ENCODE data around the gene AGBL5.

The AGBL5 gene

DNA sequence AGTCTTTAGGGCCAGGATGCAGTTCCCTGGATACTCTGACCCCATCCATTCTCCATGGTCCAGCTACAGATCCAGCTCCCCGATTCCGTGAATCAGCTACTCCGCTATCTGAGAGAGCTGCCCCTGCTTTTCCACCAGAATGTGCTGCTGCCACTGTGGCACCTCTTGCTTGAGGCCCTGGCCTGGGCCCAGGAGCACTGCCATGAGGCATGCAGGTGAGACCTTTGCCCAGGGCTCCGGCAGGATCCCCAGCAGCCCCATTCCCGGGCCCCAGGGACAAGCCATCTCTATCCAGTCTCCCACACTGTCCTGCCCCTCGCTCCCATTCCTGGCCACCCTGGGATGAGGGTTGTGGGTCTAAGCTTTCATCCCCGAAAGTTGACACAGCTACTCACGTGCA lies 11.2 kb upstream of the AGBL5 start:
- H3K9me3 ChIP-seq (ENCODE audit: low read length): no peaks in the 10 kb centered on the region
- H3F3A ChIP-seq (ENCODE audit: insufficient read depth, low read length): no peaks in the 10 kb centered on the region
- TF ChIP-seq, protein P1, sequence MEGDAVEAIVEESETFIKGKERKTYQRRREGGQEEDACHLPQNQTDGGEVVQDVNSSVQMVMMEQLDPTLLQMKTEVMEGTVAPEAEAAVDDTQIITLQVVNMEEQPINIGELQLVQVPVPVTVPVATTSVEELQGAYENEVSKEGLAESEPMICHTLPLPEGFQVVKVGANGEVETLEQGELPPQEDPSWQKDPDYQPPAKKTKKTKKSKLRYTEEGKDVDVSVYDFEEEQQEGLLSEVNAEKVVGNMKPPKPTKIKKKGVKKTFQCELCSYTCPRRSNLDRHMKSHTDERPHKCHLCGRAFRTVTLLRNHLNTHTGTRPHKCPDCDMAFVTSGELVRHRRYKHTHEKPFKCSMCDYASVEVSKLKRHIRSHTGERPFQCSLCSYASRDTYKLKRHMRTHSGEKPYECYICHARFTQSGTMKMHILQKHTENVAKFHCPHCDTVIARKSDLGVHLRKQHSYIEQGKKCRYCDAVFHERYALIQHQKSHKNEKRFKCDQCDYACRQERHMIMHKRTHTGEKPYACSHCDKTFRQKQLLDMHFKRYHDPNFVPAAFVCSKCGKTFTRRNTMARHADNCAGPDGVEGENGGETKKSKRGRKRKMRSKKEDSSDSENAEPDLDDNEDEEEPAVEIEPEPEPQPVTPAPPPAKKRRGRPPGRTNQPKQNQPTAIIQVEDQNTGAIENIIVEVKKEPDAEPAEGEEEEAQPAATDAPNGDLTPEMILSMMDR (IDR thresholded peaks at IDR 0.05; ENCODE audit: low read length): no peak
- TF ChIP-seq EZH2 (IDR thresholded peaks at IDR 0.05; ENCODE audit: borderline replicate concordance, low read length): no peak
- H3K27me3 ChIP-seq (ENCODE audit: insufficient read depth, low read length): no peaks in the 10 kb centered on the region
- peaks cover 12% of the 10 kb centered on the region for H3K4me1 ChIP-seq (ENCODE audit: insufficient read depth, low read length, severe bottlenecking)
- no peak overlapping the region for H3K9ac ChIP-seq (ENCODE audit: low read length)
- H4K20me1 ChIP-seq (ENCODE audit: insufficient read depth, low read length): no peaks in the 10 kb centered on the region
- no peaks in the 10 kb centered on the region for H3K79me2 ChIP-seq (ENCODE audit: insufficient read depth, low read length)
- no peaks in the 10 kb centered on the region for H3K9me2 ChIP-seq (ENCODE audit: low read depth, low read length)
- H3K4me2 ChIP-seq (ENCODE audit: low read length): no peak overlapping the region
- no peak overlapping the region for H2AFZ ChIP-seq (ENCODE audit: low read length)
- no peak overlapping the region for H3K27ac ChIP-seq (ENCODE audit: low read depth, low read length, poor library complexity, severe bottlenecking)
- peaks cover 75% of the 10 kb centered on the region for H3K36me3 ChIP-seq (ENCODE audit: insufficient read depth, low read length)
- no peak overlapping the region for H3K4me3 ChIP-seq (ENCODE audit: low read depth, low read length, poor library complexity, severe bottlenecking)

DNA sequence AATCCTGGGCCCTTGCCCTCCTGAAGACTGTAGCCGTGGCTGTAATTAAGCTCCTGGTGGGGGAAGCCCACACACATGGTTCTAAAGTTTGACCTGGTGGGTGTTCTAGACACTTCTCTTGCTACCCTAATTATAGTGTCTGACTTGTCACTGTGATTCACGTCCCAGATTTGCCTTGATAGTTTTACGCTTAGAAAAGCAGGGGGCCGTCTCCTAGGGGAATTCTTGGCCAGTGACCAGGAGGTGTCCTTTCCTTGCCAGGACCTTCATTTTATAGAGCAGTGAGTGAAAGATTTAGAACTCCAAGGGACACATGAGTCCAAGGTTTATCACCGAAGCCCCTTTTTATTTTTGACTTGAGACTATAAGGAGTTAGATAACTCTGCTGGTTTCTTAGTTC lies 9.7 kb upstream of the AGBL5 start:
- no peaks in the 10 kb centered on the region for H3K79me2 ChIP-seq (ENCODE audit: insufficient read depth, low read length)
- no peaks in the 10 kb centered on the region for H3K27me3 ChIP-seq (ENCODE audit: insufficient read depth, low read length)
- H3K27ac ChIP-seq (ENCODE audit: low read depth, low read length, poor library complexity, severe bottlenecking): peak overlapping the region; percentile 45
- no peak overlapping the region for H3K9ac ChIP-seq (ENCODE audit: low read length)
- no peaks in the 10 kb centered on the region for H3K9me2 ChIP-seq (ENCODE audit: low read depth, low read length)
- no peak overlapping the region for H2AFZ ChIP-seq (ENCODE audit: low read length)
- H3K4me1 ChIP-seq (ENCODE audit: insufficient read depth, low read length, severe bottlenecking): peaks cover 12% of the 10 kb centered on the region
- H3K9me3 ChIP-seq (ENCODE audit: low read length): no peaks in the 10 kb centered on the region
- H4K20me1 ChIP-seq (ENCODE audit: insufficient read depth, low read length): no peaks in the 10 kb centered on the region
- H3F3A ChIP-seq (ENCODE audit: insufficient read depth, low read length): no peaks in the 10 kb centered on the region
- H3K4me2 ChIP-seq (ENCODE audit: low read length): no peak overlapping the region
- no peak overlapping the region for H3K4me3 ChIP-seq (ENCODE audit: low read depth, low read length, poor library complexity, severe bottlenecking)
- peaks cover 60% of the 10 kb centered on the region for H3K36me3 ChIP-seq (ENCODE audit: insufficient read depth, low read length)
- TF ChIP-seq, protein P1 (IDR thresholded peaks at IDR 0.05; ENCODE audit: low read length): no peak
- no peak for TF ChIP-seq EZH2 (IDR thresholded peaks at IDR 0.05; ENCODE audit: borderline replicate concordance, low read length)

DNA sequence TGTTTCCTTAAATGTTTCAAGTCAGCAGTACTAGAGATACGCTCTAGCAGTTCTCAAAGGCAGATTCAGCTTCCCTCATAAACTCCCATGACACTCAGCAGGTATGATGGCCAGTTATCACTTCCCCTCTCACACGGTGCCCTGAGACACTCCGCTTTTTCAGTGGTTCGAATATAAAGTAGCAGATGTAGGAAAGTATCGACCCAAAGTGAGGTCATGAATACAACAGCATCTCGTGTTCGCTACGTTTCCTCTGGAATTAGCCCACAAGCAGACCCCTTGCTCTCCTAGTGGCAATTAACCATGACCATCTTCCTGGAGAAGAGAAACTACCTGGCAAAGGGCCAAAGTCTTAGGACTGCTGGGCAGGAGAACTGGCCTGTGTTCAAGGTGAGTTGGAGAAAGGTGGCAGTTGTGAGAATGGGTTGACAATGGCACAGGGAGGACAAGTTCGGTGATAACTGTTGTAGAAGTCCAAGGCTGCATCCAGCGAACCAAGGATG lies 9.3 kb upstream of the AGBL5 start:
- Histone ChIP-seq H3K79me2 (ENCODE audit: insufficient read depth, low read length) (no peaks in the 10 kb centered on the region), H3K36me3 (ENCODE audit: insufficient read depth, low read length) (peaks cover 55% of the 10 kb centered on the region), H3F3A (ENCODE audit: insufficient read depth, low read length) (no peaks in the 10 kb centered on the region), H3K4me3 (ENCODE audit: low read depth, low read length, poor library complexity, severe bottlenecking) (no peak overlapping the region), H3K9me2 (ENCODE audit: low read depth, low read length) (no peaks in the 10 kb centered on the region), H3K4me1 (ENCODE audit: insufficient read depth, low read length, severe bottlenecking) (peaks cover 12% of the 10 kb centered on the region), H3K27me3 (ENCODE audit: insufficient read depth, low read length) (no peaks in the 10 kb centered on the region), H3K4me2 (ENCODE audit: low read length) (no peak overlapping the region), H2AFZ (ENCODE audit: low read length) (no peak overlapping the region), H3K9me3 (ENCODE audit: low read length) (no peaks in the 10 kb centered on the region), H3K27ac (ENCODE audit: low read depth, low read length, poor library complexity, severe bottlenecking) (peak overlapping the region; percentile 45), H3K9ac (ENCODE audit: low read length) (no peak overlapping the region), H4K20me1 (ENCODE audit: insufficient read depth, low read length) (no peaks in the 10 kb centered on the region)
- TF ChIP-seq, protein P1 (IDR thresholded peaks at IDR 0.05; ENCODE audit: low read length): no peak
- TF ChIP-seq EZH2 (IDR thresholded peaks at IDR 0.05; ENCODE audit: borderline replicate concordance, low read length): no peak
